HG03196 (cell line): ENCODE measurements around the gene RARB.

Experiments used
- ATAC-seq: cut with Tn5 transposase; IDR thresholded peaks from one replicate; pipeline ENCODE4 v1.9.1; 2021; ENCODE audit not compliant: unreplicated experiment

Gene RARB

GRCh38 chr3:25421747-25422146, 6.3 kb upstream of the RARB start:
- ATAC-seq: no peak

- no peak for ATAC-seq
Measured at GRCh38 chr3:25423780-25424588, 4.1 kb upstream of the RARB start.

- no peak for ATAC-seq
Measured at GRCh38 chr3:25424614-25425013, 3.4 kb upstream of the RARB start.

- no peak for ATAC-seq
Measured at GRCh38 chr3:25426408-25426807, 1.7 kb upstream of the RARB start.

- ATAC-seq: no peak
Measured at GRCh38 chr3:25427155-25427554, 908 bp upstream of the RARB start.

- ATAC-seq: no peak
Measured at GRCh38 chr3:25427563-25427941, 511 bp upstream of the RARB start.

GRCh38 chr3:25428789-25429335, 799 bp downstream of the RARB start:
- no peak for ATAC-seq

- ATAC-seq: no peak
Measured at GRCh38 chr3:25429361-25430286, 1.6 kb downstream of the RARB start.

- ATAC-seq: no peak
Measured at GRCh38 chr3:25430287-25430934, 2.3 kb downstream of the RARB start.

- ATAC-seq: no peak
Measured at GRCh38 chr3:25430935-25431770, 3.1 kb downstream of the RARB start.

- ATAC-seq: no peak
Measured at GRCh38 chr3:25432176-25432720, 4.2 kb downstream of the RARB start.

GRCh38 chr3:25433106-25433505, 5.0 kb downstream of the RARB start:
- no peak for ATAC-seq

- no peak for ATAC-seq
Measured at GRCh38 chr3:25433868-25434267, 5.8 kb downstream of the RARB start.

GRCh38 chr3:25437953-25438352, 9.9 kb downstream of the RARB start:
- no peak for ATAC-seq

- ATAC-seq: no peak
Measured at GRCh38 chr3:25438791-25439555, 10.9 kb downstream of the RARB start.

GRCh38 chr3:25441234-25441856, 13.3 kb downstream of the RARB start:
- no peak for ATAC-seq

GRCh38 chr3:25442486-25442885, 14.4 kb downstream of the RARB start:
- ATAC-seq: no peak

- no peak for ATAC-seq
Measured at GRCh38 chr3:25444273-25444672, 16.2 kb downstream of the RARB start.

- ATAC-seq: no peak
Measured at GRCh38 chr3:25445731-25446130, 17.7 kb downstream of the RARB start.
